ENCODE data around the gene RGL4. TPM values are rescaled to one million over a fixed set of nuclear protein-coding genes. Genes with fewer than 3 reads are reported as not detected.
"Not testable (repeated sequence)": the region's sequence is repeated elsewhere in the genome, so short reads cannot be mapped to it uniquely, and the experiment has no call there.

The RGL4 gene, protein sequence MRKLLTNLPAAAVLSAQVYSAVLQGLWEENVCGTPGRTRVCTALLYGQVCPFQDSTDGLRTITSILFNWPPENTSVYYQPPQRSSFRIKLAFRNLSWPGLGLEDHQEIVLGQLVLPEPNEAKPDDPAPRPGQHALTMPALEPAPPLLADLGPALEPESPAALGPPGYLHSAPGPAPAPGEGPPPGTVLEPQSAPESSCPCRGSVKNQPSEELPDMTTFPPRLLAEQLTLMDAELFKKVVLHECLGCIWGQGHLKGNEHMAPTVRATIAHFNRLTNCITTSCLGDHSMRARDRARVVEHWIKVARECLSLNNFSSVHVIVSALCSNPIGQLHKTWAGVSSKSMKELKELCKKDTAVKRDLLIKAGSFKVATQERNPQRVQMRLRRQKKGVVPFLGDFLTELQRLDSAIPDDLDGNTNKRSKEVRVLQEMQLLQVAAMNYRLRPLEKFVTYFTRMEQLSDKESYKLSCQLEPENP
- total RNA-seq: not detected in 2 replicates

DNA sequence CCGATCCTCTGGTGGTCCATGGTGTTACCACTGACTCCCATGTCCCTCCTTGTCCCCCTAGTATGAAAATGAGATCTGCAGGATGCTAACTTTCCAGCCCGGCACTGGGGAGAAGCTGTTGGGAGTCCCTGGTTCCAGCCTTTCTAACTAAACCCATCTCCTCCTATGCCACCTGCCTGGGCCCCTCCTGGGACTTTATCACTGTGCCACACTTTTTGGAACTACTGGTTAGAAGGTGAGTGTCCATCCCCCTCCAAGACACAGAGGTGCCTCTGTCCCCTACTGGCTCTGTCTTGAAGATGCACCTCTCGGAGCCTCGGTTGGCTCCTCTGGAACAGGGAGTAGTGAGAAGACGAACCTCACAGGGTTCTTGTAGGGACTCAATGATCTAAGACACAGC lies at the start of gene RGL4:
Gene RGL4 (plus strand): TSS at position 301 of the 400 bp plus-strand sequence. CDS start 1,018 bp downstream, outside the sequence.
- DNase-seq (ENCODE audit: low read depth in 2 of 2): no peak

DNA sequence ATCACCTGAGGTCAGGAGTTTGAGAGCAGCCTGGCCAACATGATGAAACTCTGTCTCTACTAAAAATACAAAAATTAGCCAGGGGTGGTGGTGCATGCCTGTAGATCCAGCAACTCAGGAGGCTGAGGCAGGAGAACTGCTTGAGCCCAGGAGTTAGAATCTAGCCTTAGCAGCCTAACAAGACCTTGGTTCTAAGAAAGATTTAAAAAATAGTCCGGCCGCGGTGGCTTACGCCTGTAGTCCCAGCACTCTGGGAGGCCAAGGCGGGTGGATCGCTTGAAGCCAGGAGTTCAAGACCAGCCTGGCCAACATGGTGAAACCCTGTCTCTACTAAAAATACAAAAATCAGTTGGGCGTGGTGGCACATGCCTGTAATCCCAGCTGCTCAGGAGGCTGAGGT lies 44.3 kb upstream of the RGL4 start:
- not testable (repeated sequence) for DNase-seq (ENCODE audit: low read depth in 2 of 2)

GRCh38 chr22:23649071-23649501 lies 41.7 kb upstream of the RGL4 start:
- DNase-seq (ENCODE audit: low read depth in 2 of 2): no peak

DNA sequence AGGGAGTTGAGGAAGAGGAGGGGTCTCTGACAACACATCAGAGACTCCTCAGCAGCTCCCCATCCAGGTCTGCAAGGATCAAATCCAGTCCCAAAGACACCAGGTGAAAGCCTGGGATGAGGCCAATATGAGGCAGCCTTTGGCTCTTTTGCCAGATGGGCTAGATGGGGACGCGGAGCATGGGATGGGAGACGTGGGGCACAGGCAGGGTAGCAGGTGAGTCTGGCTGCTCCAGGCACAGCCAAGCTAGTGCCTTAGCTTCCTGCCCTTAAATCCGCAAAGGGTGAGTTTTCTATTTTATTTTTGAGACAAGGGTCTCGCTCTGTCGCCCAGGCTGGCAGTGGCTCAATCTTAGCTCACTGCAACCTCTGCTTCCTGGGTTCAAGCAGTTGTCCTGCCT lies 39.1 kb upstream of the RGL4 start:
- no peak for DNase-seq (ENCODE audit: low read depth in 2 of 2)

- DNase-seq (ENCODE audit: low read depth in 2 of 2): no peak
These were observed 38.5 kb upstream of the RGL4 start for GRCh38 chr22:23652286-23652685.

GRCh38 chr22:23652711-23653110 lies 38.1 kb upstream of the RGL4 start:
- no peak for DNase-seq (ENCODE audit: low read depth in 2 of 2)

- no peak for DNase-seq (ENCODE audit: low read depth in 2 of 2)
These were observed 34.8 kb upstream of the RGL4 start for GRCh38 chr22:23655891-23656475.

- no peak for DNase-seq (ENCODE audit: low read depth in 2 of 2)
These were observed 33.1 kb upstream of the RGL4 start for GRCh38 chr22:23657727-23658126.

DNA sequence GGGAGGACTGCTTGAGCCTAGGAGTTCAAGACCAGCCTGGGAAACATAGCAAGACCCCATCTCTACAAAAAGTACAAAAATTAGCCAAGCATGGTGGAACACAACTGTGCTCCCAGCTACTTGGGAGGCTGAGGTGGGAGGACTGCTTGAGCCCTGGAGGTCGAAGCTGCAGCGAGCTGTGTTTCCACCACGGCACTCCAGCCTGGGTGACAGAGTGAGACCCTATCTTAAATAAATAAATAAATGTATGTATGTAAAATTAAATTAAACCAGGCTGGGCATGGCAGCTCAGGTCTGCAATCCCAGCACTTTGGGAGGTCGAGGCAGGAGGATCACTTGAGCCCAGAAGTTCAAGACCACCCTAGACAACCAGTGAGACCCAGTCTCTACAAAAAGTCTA lies 30.4 kb upstream of the RGL4 start:
- DNase-seq (ENCODE audit: low read depth in 2 of 2): not testable (repeated sequence)

- no peak for DNase-seq (ENCODE audit: low read depth in 2 of 2)
These were observed 20.2 kb upstream of the RGL4 start for GRCh38 chr22:23670378-23671295.

DNA sequence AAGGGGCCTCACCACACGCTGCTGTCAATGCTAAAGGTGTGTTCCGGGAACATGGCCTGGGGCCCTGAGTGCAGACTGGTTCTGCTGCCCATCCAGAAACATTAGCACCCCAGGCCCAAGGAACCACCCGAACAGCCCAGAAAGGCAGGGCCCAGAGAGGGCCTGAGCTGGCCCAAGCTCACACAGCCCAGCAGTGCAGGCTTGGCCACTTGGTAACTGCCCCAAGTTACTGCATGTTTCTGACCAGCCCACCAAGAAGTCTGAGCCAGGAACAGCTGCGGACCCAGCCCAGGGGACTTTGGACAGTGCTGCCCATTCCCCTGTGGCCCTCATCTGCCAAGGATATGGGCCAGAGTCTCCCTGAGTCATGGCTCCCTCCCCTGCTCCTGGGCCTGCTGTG lies 19.4 kb upstream of the RGL4 start:
- DNase-seq (ENCODE audit: low read depth in 2 of 2): not testable (repeated sequence)

DNA sequence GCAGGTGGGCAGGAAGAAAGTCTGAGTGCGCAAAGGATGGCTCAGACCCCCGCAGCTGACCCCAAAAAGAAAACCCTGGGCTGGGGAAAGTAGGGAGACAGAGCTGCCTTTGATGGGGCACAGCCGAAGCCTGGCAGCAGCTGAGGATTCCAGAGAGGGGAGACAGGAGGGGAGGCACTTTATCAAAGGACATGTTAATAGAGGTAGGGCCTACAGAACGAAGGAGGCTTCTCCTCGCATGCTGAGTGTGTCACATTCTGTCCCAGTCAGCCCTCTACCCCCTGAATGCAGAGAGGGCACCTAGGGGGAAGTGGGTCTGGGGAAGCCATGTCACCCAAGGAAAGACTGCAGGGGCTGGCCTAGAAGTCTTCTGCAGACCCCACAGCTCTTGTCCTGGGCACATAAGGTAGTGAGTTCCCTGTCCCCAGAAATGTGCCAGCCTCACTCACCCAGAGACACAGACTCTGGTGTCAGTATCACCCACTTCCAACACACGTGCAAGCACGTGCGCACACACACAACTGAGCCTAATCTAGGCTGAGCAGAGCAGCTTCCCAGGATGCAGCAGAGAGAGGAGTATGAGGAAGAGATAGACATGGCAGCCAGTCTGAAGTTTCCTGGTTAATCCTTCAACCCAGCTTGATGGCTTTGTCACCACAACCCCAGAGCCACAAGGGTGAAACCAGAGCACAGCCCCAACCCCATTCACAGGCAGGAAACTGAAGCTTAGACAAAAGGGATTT lies 18.3 kb upstream of the RGL4 start:
- DNase-seq (ENCODE audit: low read depth in 2 of 2): not testable (repeated sequence)

DNA sequence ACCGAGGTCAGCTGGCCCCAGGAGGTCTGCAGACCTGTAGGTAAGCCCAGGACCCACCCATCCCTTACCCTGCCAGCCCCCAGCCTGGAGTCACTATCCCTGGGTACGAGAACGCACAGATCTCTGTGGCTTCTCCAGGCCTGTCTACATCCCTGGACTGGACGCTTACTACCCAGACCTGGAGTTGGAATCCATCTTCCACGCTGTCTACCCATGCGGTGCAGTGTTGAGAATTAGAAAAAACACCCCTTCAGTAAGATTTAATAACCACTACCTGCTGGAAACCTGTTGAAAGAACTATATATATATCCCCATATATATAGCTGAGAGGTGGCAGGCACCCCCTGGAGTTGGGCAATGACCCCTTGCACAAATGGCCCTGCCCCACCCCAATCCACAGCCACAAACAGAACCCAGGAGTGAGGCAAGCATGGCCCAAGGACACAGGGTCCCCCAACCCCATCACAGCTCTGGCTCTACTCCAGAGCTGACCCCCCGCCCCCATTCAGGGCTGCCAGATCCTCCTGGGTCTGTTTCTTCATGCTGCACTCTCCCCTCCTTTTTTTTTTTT lies 17.7 kb upstream of the RGL4 start:
- no peak for DNase-seq (ENCODE audit: low read depth in 2 of 2)

DNA sequence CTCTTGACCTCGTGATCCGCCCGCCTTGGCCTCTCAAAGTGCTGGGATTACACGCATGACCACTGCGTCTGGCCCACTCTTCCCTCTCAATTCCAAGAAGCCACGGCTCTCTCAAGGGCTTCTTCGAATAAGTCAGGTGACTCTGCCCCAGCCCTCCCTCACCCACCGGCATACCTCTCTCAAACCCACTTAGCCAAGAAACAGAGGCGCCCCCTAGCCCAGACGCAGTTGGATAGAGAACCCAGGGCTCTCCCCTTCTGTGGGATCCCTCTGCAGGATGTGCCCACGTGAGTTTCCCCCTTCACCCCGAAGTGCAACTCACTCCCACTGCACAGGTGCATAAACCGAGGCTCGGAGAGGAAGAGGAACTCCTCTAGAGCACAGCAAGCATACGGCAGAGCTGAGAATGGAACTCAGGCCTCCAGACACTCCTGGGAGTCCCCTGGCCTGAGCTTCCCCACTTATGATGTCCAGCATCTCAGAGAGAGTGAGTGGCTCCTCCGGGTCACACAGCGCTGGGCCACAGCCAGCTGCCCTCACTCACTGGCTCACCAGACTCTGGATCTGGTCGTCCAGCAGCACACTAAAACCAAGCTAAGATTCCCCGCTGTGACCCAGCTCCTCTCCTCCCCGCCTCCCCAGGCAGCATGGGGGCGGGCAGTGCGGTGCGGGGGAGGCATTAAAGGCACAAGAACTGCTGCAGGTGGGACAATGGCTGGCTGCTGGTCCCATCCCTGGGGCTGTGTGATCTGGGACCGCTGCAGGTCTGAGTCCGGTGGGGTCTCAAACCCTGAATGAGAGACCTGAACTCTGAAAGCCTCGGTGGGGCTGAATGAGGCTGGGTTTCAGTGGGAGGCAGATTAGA lies 16.8 kb upstream of the RGL4 start:
- no peak for DNase-seq (ENCODE audit: low read depth in 2 of 2)

DNA sequence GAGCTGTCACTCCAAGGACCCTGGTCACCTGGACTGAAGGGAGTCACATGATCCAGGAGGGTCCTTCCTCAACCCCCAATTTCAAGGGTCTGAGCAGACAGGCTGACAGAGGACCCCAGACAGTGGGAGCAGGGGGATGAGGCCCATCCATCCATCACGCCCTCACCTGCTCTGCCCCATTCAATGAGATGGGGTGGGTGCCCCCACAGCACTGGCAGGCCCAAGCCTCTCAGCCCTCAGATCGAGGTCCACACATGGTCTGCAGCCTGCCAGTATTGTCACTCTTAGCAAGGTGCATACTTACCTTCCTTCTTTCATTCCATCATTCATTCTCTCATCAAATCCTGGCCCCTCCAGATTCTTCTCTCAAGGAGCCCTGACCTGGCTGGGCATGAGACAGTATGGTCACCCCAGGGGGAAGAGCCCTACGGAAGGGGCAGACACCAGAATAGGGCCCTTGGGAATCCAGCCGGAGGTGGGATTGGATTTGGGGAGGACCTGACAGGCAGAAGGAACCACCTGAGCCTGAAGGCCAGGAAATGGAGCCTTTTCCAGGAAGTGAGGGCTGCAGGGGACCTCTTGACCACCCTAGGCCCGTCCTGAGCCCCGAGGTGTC lies 15.8 kb upstream of the RGL4 start:
- DNase-seq (ENCODE audit: low read depth in 2 of 2): not testable (repeated sequence)

- DNase-seq (ENCODE audit: low read depth in 2 of 2): no peak
These were observed 15.1 kb upstream of the RGL4 start for GRCh38 chr22:23675502-23676415.

DNA sequence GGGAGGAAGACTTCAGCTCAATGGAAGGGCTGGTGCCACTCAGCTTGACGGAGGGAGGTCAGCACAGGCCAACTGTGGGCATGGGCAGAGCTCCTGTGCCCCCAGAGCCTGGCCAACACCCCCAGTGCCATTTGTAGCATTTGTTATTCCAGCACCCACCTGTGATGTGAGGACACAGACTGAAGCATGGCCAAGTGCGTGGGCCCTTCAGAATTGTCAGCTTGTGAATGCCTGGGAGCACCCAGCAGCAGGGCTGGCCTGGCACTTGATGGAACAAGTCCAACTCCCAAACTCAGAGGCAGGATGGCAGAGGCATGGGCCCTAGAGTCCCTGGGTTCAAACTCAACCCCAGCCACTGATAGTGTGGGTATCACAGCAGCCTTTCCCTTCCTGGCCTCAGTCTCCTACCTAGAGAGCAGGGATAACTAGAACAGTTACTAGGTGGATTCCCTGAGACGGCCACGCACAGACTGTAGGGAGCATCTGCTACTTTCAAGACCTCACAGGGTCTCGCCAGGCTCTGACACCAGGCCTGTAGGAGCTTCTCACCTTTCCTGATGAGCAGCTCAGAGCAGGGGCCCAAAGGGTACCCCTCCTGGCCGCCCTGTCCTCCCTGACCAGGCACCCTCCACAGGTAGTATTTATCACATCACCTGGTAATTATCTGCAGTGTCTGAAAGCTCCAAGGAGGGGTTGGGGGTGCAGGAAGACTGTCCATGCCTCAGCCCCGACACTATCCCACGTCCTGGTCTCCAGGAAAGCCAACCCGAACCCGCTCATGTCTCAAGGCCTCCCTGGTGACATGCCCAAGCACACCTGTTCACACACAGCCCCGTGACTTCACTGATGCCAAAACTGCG lies 13.7 kb upstream of the RGL4 start:
- not testable (repeated sequence) for DNase-seq (ENCODE audit: low read depth in 2 of 2)

GRCh38 chr22:23677701-23677995 lies 13.2 kb upstream of the RGL4 start:
- no peak for DNase-seq (ENCODE audit: low read depth in 2 of 2)

All from dermis microvascular lymphatic vessel endothelial cell (primary cell).